ENCODE results near the gene RPE.

- TF ChIP-seq CTCF (IDR thresholded peaks at IDR 0.05; ENCODE audit: low read depth, low read length) (no peak), EZH2phosphoT487 (IDR thresholded peaks at IDR 0.05; ENCODE audit: low read depth) (no peak)
Measured at GRCh38 chr2:209993968-209994367, 8.5 kb upstream of the RPE start.

Measured in OCI-LY3 (cell line).